HG03196 (cell line): ENCODE results near the gene FYB1.

Experiments
- ATAC-seq: cut with Tn5 transposase; IDR thresholded peaks from one replicate; pipeline ENCODE4 v1.9.1; 2021; ENCODE audit not compliant: unreplicated experiment

The FYB1 gene

GRCh38 chr5:39092581-39093351 is 126.6 kb downstream of the FYB1 start:
- no peak for ATAC-seq

GRCh38 chr5:39091940-39092580 is 127.3 kb downstream of the FYB1 start:
- no peak for ATAC-seq

- ATAC-seq: no peak
Observed at GRCh38 chr5:39083968-39084367, 135.4 kb downstream of the FYB1 start.

- ATAC-seq: no peak
Observed at GRCh38 chr5:39082995-39083394, 136.4 kb downstream of the FYB1 start.

- ATAC-seq: no peak
Observed at GRCh38 chr5:39080597-39081204, 138.7 kb downstream of the FYB1 start.

- ATAC-seq: no peak
Observed at GRCh38 chr5:39080168-39080567, 139.2 kb downstream of the FYB1 start.

- no peak for ATAC-seq
Observed at GRCh38 chr5:39079147-39079546, 140.2 kb downstream of the FYB1 start.

GRCh38 chr5:39076757-39077728 is 142.3 kb downstream of the FYB1 start:
- no peak for ATAC-seq

GRCh38 chr5:39076101-39076756 is 143.1 kb downstream of the FYB1 start:
- no peak for ATAC-seq

- peak; percentile 70 for ATAC-seq
Observed at GRCh38 chr5:39074017-39074814, 145.1 kb downstream of the FYB1 start, which contains the start of gene RICTOR. RICTOR (minus strand) TSS chr5:39074399; CDS start chr5:39074377, 22 bp downstream.

GRCh38 chr5:39073767-39074016 is 145.7 kb downstream of the FYB1 start:
- peak; percentile 31 for ATAC-seq

- ATAC-seq: peak; percentile 43
Observed at GRCh38 chr5:39072925-39073766, 146.2 kb downstream of the FYB1 start.

GRCh38 chr5:39068099-39068498 is 151.3 kb downstream of the FYB1 start:
- ATAC-seq: no peak

GRCh38 chr5:39064450-39064849 is 154.9 kb downstream of the FYB1 start:
- ATAC-seq: no peak

- no peak for ATAC-seq
Observed at GRCh38 chr5:39063037-39063436, 156.3 kb downstream of the FYB1 start.

- no peak for ATAC-seq
Observed at GRCh38 chr5:39062530-39062929, 156.8 kb downstream of the FYB1 start.

GRCh38 chr5:39062104-39062503 is 157.3 kb downstream of the FYB1 start:
- no peak for ATAC-seq

GRCh38 chr5:39059064-39059463 is 160.3 kb downstream of the FYB1 start:
- no peak for ATAC-seq
